ENCODE data around the gene MARK2. TPM values are rescaled to one million over a fixed set of nuclear protein-coding genes. Genes with fewer than 3 reads are reported as not detected.
A peak's percentile ranks its signal among the peaks of the same experiment; 100 is the strongest.
"Not testable (repeated sequence)": the region's sequence is repeated elsewhere in the genome, so short reads cannot be mapped to it uniquely, and the experiment has no call there.

Gene MARK2
- total RNA-seq, 2 donors from 2014 or later, result 29.0 to 30.0 TPM

GRCh38 chr11:63846897-63847296, 8.0 kb downstream of the MARK2 start:
- peaks cover 78% of the 10 kb centered on the region for H3K4me1 Mint-ChIP-seq (ENCODE audit: low read depth)
- DNase-seq (no peak), ATAC-seq (replicated peaks in 1 of 2) (no peak)
- H3K36me3 Mint-ChIP-seq (ENCODE audit: insufficient read depth in 2 of 2), result peaks cover 0 to 9% of the 10 kb centered on the region in 2 donors
- H3K27ac Mint-ChIP-seq, result no peak overlapping the region
- H3K9me3 Mint-ChIP-seq, result no peaks in the 10 kb centered on the region
- no peak overlapping the region for H3K4me3 Mint-ChIP-seq
- H3K27me3 Mint-ChIP-seq (ENCODE audit: low read depth), result no peaks in the 10 kb centered on the region

- Mint-ChIP-seq H3K4me3 (no peak overlapping the region), H3K36me3 (ENCODE audit: insufficient read depth in 2 of 2) (peaks cover 0 to 9% of the 10 kb centered on the region in 2 donors), H3K4me1 (ENCODE audit: low read depth) (peaks cover 78% of the 10 kb centered on the region), H3K9me3 (no peaks in the 10 kb centered on the region), H3K27me3 (ENCODE audit: low read depth) (no peaks in the 10 kb centered on the region), H3K27ac (peak overlapping the region; percentile 14)
- ATAC-seq (replicated peaks in 1 of 2) (no peak), DNase-seq (no peak)
Measured at GRCh38 chr11:63847363-63847762, 8.5 kb downstream of the MARK2 start.

- DNase-seq (no peak), ATAC-seq (replicated peaks in 1 of 2) (no peak)
- no peak overlapping the region for H3K4me3 Mint-ChIP-seq
- H3K4me1 Mint-ChIP-seq (ENCODE audit: low read depth), result peaks cover 68% of the 10 kb centered on the region
- H3K27ac Mint-ChIP-seq, result peak overlapping the region; percentile 27
- no peaks in the 10 kb centered on the region for H3K27me3 Mint-ChIP-seq (ENCODE audit: low read depth)
- peaks cover 0 to 7% of the 10 kb centered on the region in 2 donors for H3K36me3 Mint-ChIP-seq (ENCODE audit: insufficient read depth in 2 of 2)
- H3K9me3 Mint-ChIP-seq, result no peaks in the 10 kb centered on the region
Measured at GRCh38 chr11:63849691-63850090, 10.8 kb downstream of the MARK2 start.

- ATAC-seq (replicated peaks in 1 of 2) (no peak), DNase-seq (no peak)
- Mint-ChIP-seq H3K9me3 (no peaks in the 10 kb centered on the region), H3K4me3 (peak overlapping the region; percentile 73 to 88), H3K36me3 (ENCODE audit: insufficient read depth in 2 of 2) (peaks cover 0 to 12% of the 10 kb centered on the region in 2 donors), H3K27ac (peak overlapping the region; percentile 83), H3K27me3 (ENCODE audit: low read depth) (no peaks in the 10 kb centered on the region), H3K4me1 (ENCODE audit: low read depth) (peaks cover 73% of the 10 kb centered on the region)
Measured at GRCh38 chr11:63850920-63851319, 12.0 kb downstream of the MARK2 start.

GRCh38 chr11:63851364-63851763, 12.5 kb downstream of the MARK2 start:
- Mint-ChIP-seq H3K27me3 (ENCODE audit: low read depth) (no peaks in the 10 kb centered on the region), H3K4me3 (peak overlapping the region; percentile 73 to 88), H3K9me3 (no peaks in the 10 kb centered on the region), H3K27ac (peak overlapping the region; percentile 83), H3K36me3 (ENCODE audit: insufficient read depth in 2 of 2) (peaks cover 0 to 12% of the 10 kb centered on the region in 2 donors), H3K4me1 (ENCODE audit: low read depth) (peaks cover 75% of the 10 kb centered on the region)
- ATAC-seq (replicated peaks in 1 of 2) (peak; percentile 11 to 53), DNase-seq (no peak)

- Mint-ChIP-seq H3K4me3 (peak overlapping the region in 1 of 2 donors; percentile 40), H3K9me3 (no peaks in the 10 kb centered on the region), H3K4me1 (ENCODE audit: low read depth) (peaks cover 68% of the 10 kb centered on the region), H3K27me3 (ENCODE audit: low read depth) (no peaks in the 10 kb centered on the region), H3K27ac (no peak overlapping the region), H3K36me3 (ENCODE audit: insufficient read depth in 2 of 2) (peaks cover 0 to 12% of the 10 kb centered on the region in 2 donors)
- no peak for ATAC-seq (replicated peaks in 1 of 2)
- DNase-seq, result no peak
Measured at GRCh38 chr11:63853476-63853875, 14.6 kb downstream of the MARK2 start.

GRCh38 chr11:63854696-63855095, 15.8 kb downstream of the MARK2 start:
- no peaks in the 10 kb centered on the region for H3K27me3 Mint-ChIP-seq (ENCODE audit: low read depth)
- peaks cover 55% of the 10 kb centered on the region for H3K4me1 Mint-ChIP-seq (ENCODE audit: low read depth)
- no peak for DNase-seq
- ATAC-seq (replicated peaks in 1 of 2), result no peak
- H3K36me3 Mint-ChIP-seq (ENCODE audit: insufficient read depth in 2 of 2), result peaks cover 0 to 12% of the 10 kb centered on the region in 2 donors
- no peaks in the 10 kb centered on the region for H3K9me3 Mint-ChIP-seq
- H3K27ac Mint-ChIP-seq, result peak overlapping the region; percentile 42
- H3K4me3 Mint-ChIP-seq, result peak overlapping the region in 1 of 2 donors; percentile 39

GRCh38 chr11:63855975-63856374, 17.1 kb downstream of the MARK2 start:
- H3K27me3 Mint-ChIP-seq (ENCODE audit: low read depth), result no peaks in the 10 kb centered on the region
- H3K36me3 Mint-ChIP-seq (ENCODE audit: insufficient read depth in 2 of 2), result peaks cover 0 to 13% of the 10 kb centered on the region in 2 donors
- no peak for DNase-seq
- ATAC-seq (replicated peaks in 1 of 2), result peak; percentile 11 to 51
- no peaks in the 10 kb centered on the region for H3K9me3 Mint-ChIP-seq
- H3K4me1 Mint-ChIP-seq (ENCODE audit: low read depth), result peaks cover 45% of the 10 kb centered on the region
- peak overlapping the region; percentile 86 for H3K27ac Mint-ChIP-seq
- H3K4me3 Mint-ChIP-seq, result peak overlapping the region in 1 of 2 donors; percentile 18

GRCh38 chr11:63858628-63859550, 20.0 kb downstream of the MARK2 start:
- DNase-seq, result no peak
- H3K9me3 Mint-ChIP-seq, result no peaks in the 10 kb centered on the region
- H3K27ac Mint-ChIP-seq, result peak overlapping the region; percentile 17
- no peak overlapping the region for H3K4me3 Mint-ChIP-seq
- no peaks in the 10 kb centered on the region for H3K27me3 Mint-ChIP-seq (ENCODE audit: low read depth)
- no peak for ATAC-seq (replicated peaks in 1 of 2)
- H3K4me1 Mint-ChIP-seq (ENCODE audit: low read depth), result peaks cover 39% of the 10 kb centered on the region
- H3K36me3 Mint-ChIP-seq (ENCODE audit: insufficient read depth in 2 of 2), result peaks cover 0 to 10% of the 10 kb centered on the region in 2 donors

GRCh38 chr11:63862923-63863322, 24.0 kb downstream of the MARK2 start:
- H3K27ac Mint-ChIP-seq, result peak overlapping the region; percentile 45
- no peak for DNase-seq
- peaks cover 1 to 4% of the 10 kb centered on the region in 2 donors for H3K36me3 Mint-ChIP-seq (ENCODE audit: insufficient read depth in 2 of 2)
- ATAC-seq (replicated peaks in 1 of 2), result no peak
- no peaks in the 10 kb centered on the region for H3K9me3 Mint-ChIP-seq
- H3K4me1 Mint-ChIP-seq (ENCODE audit: low read depth), result peaks cover 47% of the 10 kb centered on the region
- no peak overlapping the region for H3K4me3 Mint-ChIP-seq
- no peaks in the 10 kb centered on the region for H3K27me3 Mint-ChIP-seq (ENCODE audit: low read depth)

GRCh38 chr11:63863620-63864019, 24.7 kb downstream of the MARK2 start:
- not testable (repeated sequence) for H3K27ac Mint-ChIP-seq; H3K27me3 Mint-ChIP-seq (ENCODE audit: low read depth); ATAC-seq (replicated peaks in 1 of 2); DNase-seq; H3K36me3 Mint-ChIP-seq (ENCODE audit: insufficient read depth in 2 of 2); H3K4me3 Mint-ChIP-seq; H3K9me3 Mint-ChIP-seq
- peaks cover 54% of the 10 kb centered on the region for H3K4me1 Mint-ChIP-seq (ENCODE audit: low read depth)

GRCh38 chr11:63866211-63866610, 27.3 kb downstream of the MARK2 start:
- H3K36me3 Mint-ChIP-seq (ENCODE audit: insufficient read depth in 2 of 2), result peaks cover 1 to 12% of the 10 kb centered on the region in 2 donors
- peak overlapping the region; percentile 28 to 76 for H3K4me3 Mint-ChIP-seq
- no peaks in the 10 kb centered on the region for H3K27me3 Mint-ChIP-seq (ENCODE audit: low read depth)
- H3K4me1 Mint-ChIP-seq (ENCODE audit: low read depth), result peaks cover 80% of the 10 kb centered on the region
- peak; percentile 93 to 94 for ATAC-seq (replicated peaks in 1 of 2)
- DNase-seq, result peak; percentile 83 to 86
- H3K9me3 Mint-ChIP-seq, result no peaks in the 10 kb centered on the region
- H3K27ac Mint-ChIP-seq, result no peak overlapping the region

GRCh38 chr11:63867511-63867910, 28.6 kb downstream of the MARK2 start:
- Mint-ChIP-seq H3K9me3 (no peaks in the 10 kb centered on the region), H3K4me1 (ENCODE audit: low read depth) (peaks cover 85% of the 10 kb centered on the region), H3K4me3 (no peak overlapping the region), H3K36me3 (ENCODE audit: insufficient read depth in 2 of 2) (peaks cover 1 to 11% of the 10 kb centered on the region in 2 donors), H3K27me3 (ENCODE audit: low read depth) (no peaks in the 10 kb centered on the region), H3K27ac (no peak overlapping the region)
- DNase-seq (no peak), ATAC-seq (replicated peaks in 1 of 2) (no peak)

All from activated T-cell treated with anti-CD3 and anti-CD28 coated beads, Interleukin-2, amount 50 U/mL, for 72 hours (primary cell).